Effector memory CD8-positive, alpha-beta T cell (primary cell): ENCODE data around the gene RPS6KA5.
A peak's percentile ranks its signal among the peaks of the same experiment; 100 is the strongest.
"Not testable (repeated sequence)": the region's sequence is repeated elsewhere in the genome, so short reads cannot be mapped to it uniquely, and the experiment has no call there.

Experiments used
- ATAC-seq: fragments of 150-1000 bp; cut with Tn5 transposase; replicated peaks from 2 replicates; pipeline ENCODE4 v1.10.0; 2021; ENCODE audit warnings: mild to moderate bottlenecking, moderate library complexity
- DNase-seq, 3 experiments: peaks; one replicate each; pipeline ENCODE4 v3.0.0; 2021
- H3K27ac Mint-ChIP-seq, 2 donors: one replicate each; pipeline ENCODE4 v1.8.0; 2022; ENCODE audit warnings: mild to moderate bottlenecking in 2 of 2, mixed read lengths in 2 of 2, moderate library complexity in 2 of 2
- H3K27me3 Mint-ChIP-seq, 2 donors: one replicate each; pipeline ENCODE4 v1.8.0; 2022; ENCODE audit warnings: mixed read lengths in 2 of 2
- H3K36me3 Mint-ChIP-seq: one replicate; pipeline ENCODE4 v1.8.0; 2022; ENCODE audit warnings: mild to moderate bottlenecking, moderate library complexity, mixed read lengths; ENCODE audit not compliant: insufficient read depth
- H3K4me1 Mint-ChIP-seq, 2 donors: one replicate each; pipeline ENCODE4 v1.8.0; 2022; ENCODE audit warnings: low read depth in 2 of 2, mixed read lengths in 2 of 2
- H3K4me3 Mint-ChIP-seq, 2 donors: one replicate each; pipeline ENCODE4 v1.8.0; 2022; ENCODE audit warnings: mild to moderate bottlenecking in 2 of 2, mixed read lengths in 2 of 2, moderate library complexity in 2 of 2
- H3K9me3 Mint-ChIP-seq, 2 donors: one replicate each; pipeline ENCODE4 v1.8.0; 2022; ENCODE audit warnings: mixed read lengths in 2 of 2

Gene RPS6KA5

DNA sequence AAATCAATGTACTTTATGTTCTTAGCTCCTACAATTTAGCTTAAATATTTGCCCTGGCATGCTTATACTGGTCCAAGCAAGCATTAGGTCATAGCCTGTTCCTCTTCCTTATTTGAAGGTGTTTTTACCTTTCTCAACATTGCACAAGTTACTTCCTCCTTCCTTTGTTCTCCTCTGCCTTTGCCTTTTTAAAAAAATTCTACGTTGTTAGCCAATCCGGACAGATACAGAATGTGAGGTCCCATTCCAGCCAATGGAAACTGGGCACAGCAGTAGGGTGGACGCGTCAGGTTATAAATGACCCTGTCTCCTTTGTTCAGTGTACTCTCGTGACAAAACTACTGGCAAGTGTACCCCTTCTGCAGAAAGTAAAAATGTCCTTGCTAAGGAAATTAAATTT lies 27.0 kb upstream of the RPS6KA5 start:
- not testable (repeated sequence) for H3K36me3 Mint-ChIP-seq, ATAC-seq, H3K27me3 Mint-ChIP-seq, DNase-seq, H3K9me3 Mint-ChIP-seq, H3K27ac Mint-ChIP-seq, H3K4me1 Mint-ChIP-seq, H3K4me3 Mint-ChIP-seq

DNA sequence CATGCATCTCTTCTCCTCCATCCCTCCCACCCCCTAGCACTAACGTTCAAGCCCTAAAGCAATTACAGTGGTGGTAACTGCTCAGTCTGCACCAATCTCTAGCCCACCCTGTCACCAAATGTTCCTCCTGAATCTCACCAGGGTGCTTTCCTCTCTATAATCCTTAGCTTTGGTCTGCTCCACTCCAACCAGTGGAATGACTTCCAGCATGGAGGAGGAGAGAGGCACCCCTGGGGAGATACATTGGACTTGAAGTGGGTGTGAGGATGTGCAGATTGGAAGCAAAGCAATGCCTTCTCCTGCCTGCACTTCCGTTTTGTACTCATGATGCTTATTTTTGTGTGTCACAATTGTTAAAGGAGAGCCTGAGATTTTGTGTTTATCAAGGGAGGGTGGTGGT lies 24.1 kb upstream of the RPS6KA5 start:
- no peak for ATAC-seq
- no peaks in the 10 kb centered on the region for H3K9me3 Mint-ChIP-seq
- peak overlapping the region; percentile 6 to 67 for H3K27ac Mint-ChIP-seq
- DNase-seq = no peak
- peaks cover 4 to 12% of the 10 kb centered on the region in 2 donors for H3K4me1 Mint-ChIP-seq
- H3K4me3 Mint-ChIP-seq = no peak overlapping the region
- H3K27me3 Mint-ChIP-seq = no peaks in the 10 kb centered on the region
- H3K36me3 Mint-ChIP-seq = no peaks in the 10 kb centered on the region

DNA sequence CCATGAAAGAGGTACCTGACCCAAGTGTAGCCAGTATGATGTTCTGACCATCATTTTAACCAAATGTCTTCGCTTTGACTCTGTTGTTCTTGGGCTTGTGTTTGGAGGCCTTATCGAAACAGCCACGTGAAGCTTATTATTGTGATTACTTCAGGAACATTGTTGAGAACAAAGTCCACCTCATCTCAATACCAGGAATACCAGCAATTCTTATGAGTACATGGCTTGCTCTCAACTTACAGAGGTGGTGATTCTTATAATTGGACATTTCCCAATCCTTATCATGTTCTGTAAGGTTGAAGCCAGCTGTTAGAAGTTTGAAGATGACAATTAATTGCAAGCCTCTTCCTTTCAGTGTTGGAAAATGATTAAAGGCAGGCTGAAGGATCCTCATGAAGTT lies 21.8 kb upstream of the RPS6KA5 start:
- ATAC-seq (no peak), DNase-seq (no peak)
- no peaks in the 10 kb centered on the region for H3K27me3 Mint-ChIP-seq
- no peaks in the 10 kb centered on the region for H3K9me3 Mint-ChIP-seq
- peaks cover 13 to 28% of the 10 kb centered on the region in 2 donors for H3K4me1 Mint-ChIP-seq
- no peak overlapping the region for H3K4me3 Mint-ChIP-seq
- H3K27ac Mint-ChIP-seq = no peak overlapping the region
- no peaks in the 10 kb centered on the region for H3K36me3 Mint-ChIP-seq

DNA sequence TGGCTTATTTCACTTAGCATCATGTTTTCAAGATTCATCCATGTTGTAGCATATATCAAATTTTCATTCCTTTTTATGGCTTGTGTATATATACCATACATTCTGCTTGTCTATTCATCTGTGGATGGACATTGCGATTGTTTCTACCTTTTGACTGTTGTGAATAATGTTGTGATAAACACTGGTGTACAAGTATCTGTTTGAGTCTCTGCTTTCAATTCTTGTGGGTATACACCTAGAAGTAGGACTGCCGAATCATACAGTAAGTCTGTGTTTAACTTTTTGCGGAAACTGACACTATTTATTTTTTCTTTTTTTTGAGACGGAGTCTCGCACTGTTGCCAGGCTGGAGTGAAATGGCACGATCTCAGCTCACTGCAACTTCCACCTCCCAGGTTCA lies 19.6 kb upstream of the RPS6KA5 start:
- Mint-ChIP-seq H3K9me3 (no peaks in the 10 kb centered on the region), H3K27ac (no peak overlapping the region), H3K4me3 (no peak overlapping the region), H3K36me3 (no peaks in the 10 kb centered on the region), H3K27me3 (no peaks in the 10 kb centered on the region), H3K4me1 (peaks cover 24 to 37% of the 10 kb centered on the region in 2 donors)
- ATAC-seq = no peak
- DNase-seq = no peak

DNA sequence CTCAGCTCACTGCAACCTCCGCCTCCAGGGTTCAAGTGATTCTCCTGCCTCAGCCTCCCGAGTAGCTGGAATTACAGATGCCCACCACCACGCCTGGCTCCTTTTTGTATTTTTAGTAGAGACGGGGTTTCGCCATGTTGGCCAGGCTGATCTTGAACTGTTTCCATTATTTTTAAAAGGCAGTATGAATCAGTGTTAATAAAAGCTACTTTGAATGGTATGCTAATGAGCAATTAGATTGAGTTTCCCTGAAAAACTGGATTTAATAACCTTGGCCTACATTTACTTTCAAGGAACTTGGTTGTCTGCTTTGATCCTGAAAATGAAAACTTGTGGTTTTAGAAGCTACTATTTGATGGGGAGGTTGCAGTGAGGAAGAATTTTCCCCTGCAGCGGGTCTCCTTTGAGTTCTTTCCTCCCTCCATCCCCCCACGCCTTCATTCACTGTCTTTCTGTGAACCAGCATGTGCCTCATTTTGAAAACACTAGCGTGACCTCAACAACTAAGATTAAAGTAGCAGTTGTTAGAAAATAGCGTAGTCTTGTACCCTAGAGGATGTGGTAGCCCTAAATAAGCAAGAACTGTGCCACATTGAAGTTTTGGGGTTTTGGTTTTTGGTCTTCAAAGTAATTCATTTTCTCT lies 17.8 kb upstream of the RPS6KA5 start:
- Mint-ChIP-seq H3K36me3 (no peaks in the 10 kb centered on the region), H3K9me3 (no peaks in the 10 kb centered on the region), H3K27me3 (no peaks in the 10 kb centered on the region), H3K4me3 (peak overlapping the region; percentile 69 to 75), H3K27ac (peak overlapping the region; percentile 78 to 95), H3K4me1 (peaks cover 26 to 37% of the 10 kb centered on the region in 2 donors)
- peak; percentile 100 for ATAC-seq
- peak; percentile 34 to 52 (median 38) for DNase-seq

DNA sequence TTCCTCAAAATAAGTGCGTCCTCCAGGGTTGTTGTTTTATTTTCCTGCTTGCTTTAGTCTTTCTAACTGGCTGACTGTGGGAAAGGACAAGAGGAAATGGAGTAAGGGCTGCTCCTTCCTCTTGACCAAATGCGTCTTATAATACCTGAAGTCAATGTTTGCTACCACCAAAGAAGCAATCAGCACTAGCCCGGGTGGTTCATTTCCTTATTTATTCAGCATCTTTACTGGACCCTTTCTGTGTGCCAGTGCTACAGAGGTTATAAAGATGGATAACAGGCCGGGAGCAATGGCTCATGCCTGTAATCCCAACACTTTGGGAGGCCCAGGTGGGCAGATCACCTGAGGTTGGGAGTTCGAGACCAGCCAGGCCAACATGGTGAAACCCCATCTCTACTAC lies 15.1 kb upstream of the RPS6KA5 start:
- peaks cover 26 to 37% of the 10 kb centered on the region in 2 donors for H3K4me1 Mint-ChIP-seq
- no peak for ATAC-seq
- no peak overlapping the region for H3K4me3 Mint-ChIP-seq
- H3K27me3 Mint-ChIP-seq = no peaks in the 10 kb centered on the region
- no peaks in the 10 kb centered on the region for H3K9me3 Mint-ChIP-seq
- no peaks in the 10 kb centered on the region for H3K36me3 Mint-ChIP-seq
- peak overlapping the region in 1 of 2 donors; percentile 26 for H3K27ac Mint-ChIP-seq
- DNase-seq = no peak

DNA sequence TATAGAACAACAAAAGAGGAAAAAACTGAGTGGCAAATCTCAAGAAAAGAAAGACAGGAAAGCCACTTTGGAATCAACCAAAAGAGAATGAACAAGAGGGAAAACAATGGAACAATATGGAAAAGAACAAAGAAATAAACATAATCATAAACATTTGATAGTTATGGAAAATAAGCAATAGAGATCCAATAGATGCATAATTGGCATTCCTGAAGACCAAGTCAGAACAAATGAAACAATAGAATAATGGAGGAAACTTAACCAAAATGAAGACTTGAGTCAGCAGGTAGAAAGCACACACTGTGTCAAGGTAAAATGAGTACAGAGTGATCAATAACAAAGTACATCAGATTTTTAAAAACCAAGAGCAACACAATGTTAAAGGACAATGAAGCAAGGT lies 10.1 kb upstream of the RPS6KA5 start:
- Mint-ChIP-seq H3K27ac (no peak overlapping the region), H3K4me1 (peaks cover 23 to 40% of the 10 kb centered on the region in 2 donors), H3K36me3 (peaks cover 17% of the 10 kb centered on the region), H3K4me3 (no peak overlapping the region), H3K27me3 (no peaks in the 10 kb centered on the region), H3K9me3 (no peaks in the 10 kb centered on the region)
- no peak for ATAC-seq
- no peak for DNase-seq

DNA sequence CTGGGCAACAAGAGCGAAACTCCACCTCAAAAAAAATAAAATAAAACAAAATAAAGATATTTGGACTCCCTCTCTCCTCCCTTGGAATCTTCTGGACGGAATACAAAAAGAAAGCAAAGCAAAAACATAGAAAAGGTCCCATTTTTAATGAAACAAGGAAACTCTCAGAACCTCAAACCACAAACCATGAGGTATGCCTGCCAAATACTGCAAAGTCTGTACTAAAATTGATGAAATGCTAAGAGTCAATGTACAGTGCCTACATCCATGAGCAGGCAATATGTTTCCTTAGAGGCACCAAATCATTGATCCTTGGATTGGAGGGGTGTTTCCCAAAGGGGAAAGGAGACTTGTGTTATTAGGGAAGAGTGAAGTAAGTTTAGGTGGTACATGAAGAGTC lies 8.2 kb upstream of the RPS6KA5 start:
- H3K4me3 Mint-ChIP-seq = peak overlapping the region; percentile 40 to 72
- peaks cover 3 to 5% of the 10 kb centered on the region in 2 donors for H3K9me3 Mint-ChIP-seq
- H3K27ac Mint-ChIP-seq = peak overlapping the region in 1 of 2 donors; percentile 81
- no peaks in the 10 kb centered on the region for H3K27me3 Mint-ChIP-seq
- ATAC-seq = peak; percentile 45
- peaks cover 19% of the 10 kb centered on the region for H3K36me3 Mint-ChIP-seq
- peaks cover 38 to 50% of the 10 kb centered on the region in 2 donors for H3K4me1 Mint-ChIP-seq
- DNase-seq = no peak

DNA sequence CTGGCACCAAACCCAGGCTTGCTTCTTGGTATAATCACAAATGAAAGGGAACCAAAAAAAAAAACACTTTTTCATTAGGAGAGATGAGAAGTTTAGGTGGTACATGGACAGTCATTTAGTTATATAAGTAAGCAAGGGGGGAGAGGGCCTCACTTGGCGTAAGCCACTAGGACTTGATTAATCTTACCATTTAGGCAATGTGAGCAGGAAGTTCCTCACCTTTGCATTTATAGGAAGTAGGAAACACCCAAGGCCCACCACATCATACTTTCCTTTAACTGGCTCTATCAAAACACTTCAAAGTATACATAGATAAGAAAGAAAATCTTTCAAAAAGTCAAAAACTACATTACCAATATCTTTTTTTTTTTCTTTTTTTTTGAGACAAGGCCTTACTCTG lies 6.7 kb upstream of the RPS6KA5 start:
- H3K36me3 Mint-ChIP-seq = peaks cover 26% of the 10 kb centered on the region
- H3K27me3 Mint-ChIP-seq = no peaks in the 10 kb centered on the region
- H3K27ac Mint-ChIP-seq = peak overlapping the region; percentile 78 to 81
- H3K9me3 Mint-ChIP-seq = peaks cover 6 to 10% of the 10 kb centered on the region in 2 donors
- peak overlapping the region; percentile 57 to 72 for H3K4me3 Mint-ChIP-seq
- peak; percentile 14 for ATAC-seq
- peak in 1 of 3 experiments; percentile 12 for DNase-seq
- H3K4me1 Mint-ChIP-seq = peaks cover 45 to 61% of the 10 kb centered on the region in 2 donors

DNA sequence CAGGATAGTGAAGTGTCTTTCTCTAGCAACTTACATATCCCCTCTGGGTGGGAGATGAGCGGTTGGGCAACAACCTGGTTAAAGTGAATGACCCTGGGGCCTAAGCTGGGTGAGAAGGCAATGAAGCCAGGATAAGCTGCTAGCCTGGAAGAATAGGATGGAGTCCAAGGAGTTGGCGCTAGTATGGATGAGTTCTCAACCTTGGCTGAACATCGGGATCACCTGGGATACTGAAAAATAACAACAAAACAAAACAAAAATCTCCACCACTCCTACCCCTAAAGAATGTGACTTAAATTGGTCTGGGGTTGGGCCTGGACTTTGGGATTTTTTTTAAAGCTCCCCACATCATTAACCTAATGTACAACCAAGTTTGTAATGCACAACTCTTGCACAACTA lies 4.8 kb upstream of the RPS6KA5 start:
- H3K4me1 Mint-ChIP-seq = peaks cover 45 to 61% of the 10 kb centered on the region in 2 donors
- peaks cover 26% of the 10 kb centered on the region for H3K36me3 Mint-ChIP-seq
- H3K4me3 Mint-ChIP-seq = peak overlapping the region; percentile 3 to 28
- no peaks in the 10 kb centered on the region for H3K27me3 Mint-ChIP-seq
- ATAC-seq (no peak), DNase-seq (no peak)
- peaks cover 6 to 10% of the 10 kb centered on the region in 2 donors for H3K9me3 Mint-ChIP-seq
- peak overlapping the region in 1 of 2 donors; percentile 54 for H3K27ac Mint-ChIP-seq

DNA sequence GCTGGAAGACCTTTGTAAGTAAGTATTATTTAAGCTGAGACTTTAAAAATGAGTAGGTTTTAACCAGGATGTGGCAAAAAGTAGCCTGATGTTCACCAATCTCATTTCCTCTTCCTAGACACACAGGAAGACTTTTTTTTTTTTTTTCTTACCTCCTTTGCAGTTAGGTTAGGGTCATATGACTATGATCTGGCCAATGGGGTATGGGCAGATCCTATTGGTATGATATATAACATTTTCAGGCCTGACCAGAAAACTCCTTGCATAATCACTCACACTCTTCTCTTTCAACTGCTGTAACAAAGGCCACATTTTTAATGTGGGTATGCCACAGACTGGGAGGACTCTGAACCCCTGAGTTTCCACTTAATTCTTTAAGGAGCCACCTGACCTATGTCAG lies 2.7 kb upstream of the RPS6KA5 start:
- peak overlapping the region; percentile 57 to 78 for H3K4me3 Mint-ChIP-seq
- H3K27ac Mint-ChIP-seq = peak overlapping the region; percentile 80 to 86
- ATAC-seq (peak; percentile 21), DNase-seq (peak; percentile 28 to 36 (median 35))
- peaks cover 32% of the 10 kb centered on the region for H3K36me3 Mint-ChIP-seq
- H3K4me1 Mint-ChIP-seq = peaks cover 45 to 59% of the 10 kb centered on the region in 2 donors
- H3K27me3 Mint-ChIP-seq = no peaks in the 10 kb centered on the region
- peaks cover 6 to 10% of the 10 kb centered on the region in 2 donors for H3K9me3 Mint-ChIP-seq

DNA sequence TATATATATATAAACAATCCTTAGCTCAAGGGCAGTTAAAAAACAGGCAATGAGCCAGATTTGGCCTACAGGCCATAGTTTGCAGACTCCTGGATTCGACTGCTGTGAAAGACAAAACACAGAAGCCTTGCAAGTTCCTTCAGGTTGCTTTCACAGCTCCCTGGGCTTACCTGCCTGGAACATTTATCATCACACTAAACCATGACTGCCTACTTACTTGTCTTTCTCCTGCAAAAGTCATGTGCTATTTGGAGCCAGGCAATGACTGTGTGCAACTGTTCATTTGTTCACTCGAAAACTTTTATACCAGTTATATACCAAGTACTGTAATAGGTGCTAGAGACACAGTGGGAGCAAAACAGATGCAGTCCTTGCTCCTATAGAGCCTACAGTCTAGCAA lies 2.2 kb upstream of the RPS6KA5 start:
- H3K36me3 Mint-ChIP-seq = peaks cover 27% of the 10 kb centered on the region
- no peaks in the 10 kb centered on the region for H3K27me3 Mint-ChIP-seq
- ATAC-seq = no peak
- peak overlapping the region; percentile 57 to 78 for H3K4me3 Mint-ChIP-seq
- H3K4me1 Mint-ChIP-seq = peaks cover 44 to 57% of the 10 kb centered on the region in 2 donors
- peak overlapping the region; percentile 80 to 86 for H3K27ac Mint-ChIP-seq
- H3K9me3 Mint-ChIP-seq = peaks cover 6 to 10% of the 10 kb centered on the region in 2 donors
- DNase-seq = peak in 1 of 3 experiments; percentile 5

DNA sequence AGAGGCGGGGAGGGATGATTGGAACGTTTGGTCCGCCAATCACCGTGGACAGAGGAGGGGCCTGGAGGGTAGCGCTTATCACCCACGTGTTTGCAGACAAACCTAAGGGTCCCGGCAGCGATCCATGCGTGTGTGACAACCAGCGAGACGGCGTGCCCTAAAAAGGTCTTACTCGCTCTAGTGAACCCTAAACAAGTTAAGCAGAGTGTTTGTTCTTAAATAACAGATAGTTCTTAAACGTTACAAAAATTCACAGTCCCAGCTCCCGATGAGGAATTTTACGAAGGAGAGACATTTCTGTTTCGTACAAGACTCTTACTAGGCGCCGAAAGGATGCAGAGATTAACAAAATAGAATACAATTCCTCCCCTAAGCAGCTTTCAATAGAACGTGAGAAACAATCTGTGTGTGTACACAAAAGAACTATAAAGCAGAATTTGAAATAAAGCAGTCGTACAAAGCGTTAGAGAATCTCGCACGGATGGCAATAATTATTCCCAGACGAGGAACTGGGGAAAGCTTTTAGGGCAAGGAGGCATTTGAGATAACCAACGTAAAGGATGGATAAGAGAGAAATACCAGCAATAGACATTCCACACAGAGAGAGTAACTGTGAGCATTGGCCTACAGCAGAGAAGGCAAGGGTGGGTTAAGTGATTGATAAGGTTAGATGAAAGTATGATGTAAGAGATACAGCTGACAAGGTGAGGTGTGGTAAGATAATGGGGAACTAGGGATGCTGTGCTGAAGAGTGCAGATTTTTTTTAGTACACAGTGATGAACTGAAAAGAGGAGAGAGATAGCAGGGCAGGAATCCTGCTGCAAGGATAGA lies 831 bp upstream of the RPS6KA5 start:
- H3K36me3 Mint-ChIP-seq = peaks cover 15% of the 10 kb centered on the region
- H3K9me3 Mint-ChIP-seq = peaks cover 6 to 10% of the 10 kb centered on the region in 2 donors
- H3K27me3 Mint-ChIP-seq = no peaks in the 10 kb centered on the region
- ATAC-seq (no peak), DNase-seq (no peak)
- H3K27ac Mint-ChIP-seq = no peak overlapping the region
- peaks cover 36 to 52% of the 10 kb centered on the region in 2 donors for H3K4me1 Mint-ChIP-seq
- no peak overlapping the region for H3K4me3 Mint-ChIP-seq
